Parathyroid adenoma (tissue), 2 donors: ENCODE measurements around the gene RGS16.

ENCODE experiments used
- H2AFZ ChIP-seq: fragments of 300-600 bp; sonication (generic); one replicate; pipeline ENCODE4 v1.7.0; 2017; ENCODE audit warnings: antibody characterized with exemption, mild to moderate bottlenecking
- H3K27ac ChIP-seq: fragments of 300-600 bp; sonication (generic); one replicate; pipeline ENCODE4 v1.7.0; 2017
- H3K27me3 ChIP-seq: fragments of 300-600 bp; sonication (generic); one replicate; pipeline ENCODE4 v1.7.0; 2017; ENCODE audit warnings: low read length; ENCODE audit not compliant: control insufficient read depth, insufficient read depth
- H3K36me3 ChIP-seq: fragments of 300-600 bp; sonication (generic); one replicate; pipeline ENCODE4 v1.7.0; 2017; ENCODE audit warnings: low read length; ENCODE audit not compliant: control insufficient read depth, insufficient read depth
- H3K4me1 ChIP-seq: fragments of 300-600 bp; sonication (generic); one replicate; pipeline ENCODE4 v1.7.0; 2017; ENCODE audit warnings: control low read depth
- H3K4me2 ChIP-seq: fragments of 300-600 bp; sonication (generic); one replicate; pipeline ENCODE4 v1.7.0; 2017; ENCODE audit warnings: low read length
- H3K4me3 ChIP-seq: fragments of 300-600 bp; sonication (generic); one replicate; pipeline ENCODE4 v1.7.0; 2017; ENCODE audit warnings: low read depth, low read length
- H3K79me2 ChIP-seq: fragments of 300-600 bp; sonication (generic); one replicate; pipeline ENCODE4 v1.7.0; 2017; ENCODE audit warnings: control low read depth
- H3K9ac ChIP-seq: fragments of 300-600 bp; sonication (generic); one replicate; pipeline ENCODE4 v1.7.0; 2017; ENCODE audit warnings: mild to moderate bottlenecking
- H3K9me3 ChIP-seq: fragments of 300-600 bp; sonication (generic); one replicate; pipeline ENCODE4 v1.7.0; 2017; ENCODE audit warnings: low read length; ENCODE audit not compliant: control insufficient read depth
- TF ChIP-seq, protein P1 (sequence below): fragments of 300-600 bp; sonication (generic); IDR thresholded peaks from one replicate; pipeline ENCODE4 v1.7.0; 2017; ENCODE audit warnings: antibody characterized with exemption, mild to moderate bottlenecking
- donor health status: primary hyperparathyroidism.

Gene RGS16

DNA sequence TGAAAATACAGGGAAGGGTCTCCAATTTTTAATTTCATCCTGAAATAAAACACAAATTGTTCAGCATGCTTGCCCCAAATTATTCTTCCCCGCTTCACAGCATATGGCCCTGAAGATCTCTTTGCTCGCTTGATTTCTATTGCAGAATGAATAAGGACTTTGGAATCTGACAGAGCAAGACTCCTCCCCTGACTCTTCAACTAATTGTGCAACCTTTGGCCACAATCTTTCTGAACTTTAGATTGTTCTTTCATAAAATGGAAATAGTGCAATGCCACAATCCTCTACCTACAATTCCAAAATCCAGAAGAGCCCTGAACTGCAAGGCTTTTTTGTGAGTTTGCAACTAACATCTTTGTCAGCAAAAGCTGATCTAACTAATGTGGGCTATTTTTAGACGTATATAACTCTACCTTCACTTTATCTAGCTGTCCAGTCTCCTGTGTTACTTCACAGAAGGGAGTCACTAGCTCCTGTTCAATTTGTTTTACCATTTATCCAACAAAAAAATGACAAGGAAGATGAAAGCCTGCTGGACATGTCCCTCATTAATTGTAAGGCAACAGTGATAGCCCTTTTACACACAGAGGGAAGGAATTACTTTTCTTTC, 28.5 kb downstream of the RGS16 start:
- no peak overlapping the region for H3K27ac ChIP-seq
- no peaks in the 10 kb centered on the region for H3K36me3 ChIP-seq
- no peaks in the 10 kb centered on the region for H3K27me3 ChIP-seq
- TF ChIP-seq, protein P1, sequence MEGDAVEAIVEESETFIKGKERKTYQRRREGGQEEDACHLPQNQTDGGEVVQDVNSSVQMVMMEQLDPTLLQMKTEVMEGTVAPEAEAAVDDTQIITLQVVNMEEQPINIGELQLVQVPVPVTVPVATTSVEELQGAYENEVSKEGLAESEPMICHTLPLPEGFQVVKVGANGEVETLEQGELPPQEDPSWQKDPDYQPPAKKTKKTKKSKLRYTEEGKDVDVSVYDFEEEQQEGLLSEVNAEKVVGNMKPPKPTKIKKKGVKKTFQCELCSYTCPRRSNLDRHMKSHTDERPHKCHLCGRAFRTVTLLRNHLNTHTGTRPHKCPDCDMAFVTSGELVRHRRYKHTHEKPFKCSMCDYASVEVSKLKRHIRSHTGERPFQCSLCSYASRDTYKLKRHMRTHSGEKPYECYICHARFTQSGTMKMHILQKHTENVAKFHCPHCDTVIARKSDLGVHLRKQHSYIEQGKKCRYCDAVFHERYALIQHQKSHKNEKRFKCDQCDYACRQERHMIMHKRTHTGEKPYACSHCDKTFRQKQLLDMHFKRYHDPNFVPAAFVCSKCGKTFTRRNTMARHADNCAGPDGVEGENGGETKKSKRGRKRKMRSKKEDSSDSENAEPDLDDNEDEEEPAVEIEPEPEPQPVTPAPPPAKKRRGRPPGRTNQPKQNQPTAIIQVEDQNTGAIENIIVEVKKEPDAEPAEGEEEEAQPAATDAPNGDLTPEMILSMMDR = no peak
- no peaks in the 10 kb centered on the region for H3K79me2 ChIP-seq
- no peaks in the 10 kb centered on the region for H3K9me3 ChIP-seq
- H3K4me1 ChIP-seq = no peaks in the 10 kb centered on the region
- no peak overlapping the region for H2AFZ ChIP-seq
- H3K4me2 ChIP-seq = no peak overlapping the region
- H3K9ac ChIP-seq = no peak overlapping the region
- H3K4me3 ChIP-seq = no peak overlapping the region

DNA sequence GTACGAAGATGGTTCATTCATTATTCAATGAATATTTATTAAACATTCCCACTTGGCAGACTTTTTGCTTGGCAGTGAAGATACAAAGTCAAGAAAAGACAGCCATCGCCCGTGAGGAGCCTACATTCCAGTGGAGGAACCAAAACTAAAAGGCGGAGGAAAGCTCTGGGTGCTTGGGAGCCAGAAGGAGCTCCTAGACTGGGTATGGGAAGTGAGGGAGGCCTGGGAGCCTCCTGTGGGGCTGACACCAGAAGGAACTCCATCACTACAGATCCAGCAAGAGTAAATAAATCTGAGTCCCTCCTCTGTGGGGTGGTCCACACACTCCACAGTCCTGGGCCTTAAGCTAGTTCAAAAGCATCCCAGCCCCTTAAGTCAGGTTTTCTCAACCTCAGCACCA, 30.0 kb downstream of the RGS16 start:
- no peaks in the 10 kb centered on the region for H3K27me3 ChIP-seq

DNA sequence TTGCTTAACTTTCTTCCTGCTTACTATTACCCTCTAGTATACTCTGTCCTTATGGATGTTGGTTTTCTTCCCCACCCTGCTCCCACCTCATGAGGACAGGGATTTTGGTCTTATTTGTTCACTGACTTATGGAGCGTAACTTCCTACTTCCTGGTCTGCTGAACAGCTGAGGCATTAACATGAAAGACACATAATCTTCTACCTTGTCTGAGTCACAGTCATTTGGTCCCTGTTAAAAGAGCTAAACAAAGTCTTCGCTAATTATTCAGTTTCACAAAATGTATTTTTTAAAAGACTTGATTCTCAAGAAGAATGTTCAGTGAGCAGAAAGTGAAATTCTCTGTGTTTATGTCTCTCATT, 33.6 kb downstream of the RGS16 start:
- H3K36me3 ChIP-seq = no peaks in the 10 kb centered on the region
- H3K79me2 ChIP-seq = no peaks in the 10 kb centered on the region
- H3K9me3 ChIP-seq = no peaks in the 10 kb centered on the region
- H3K4me2 ChIP-seq = no peak overlapping the region
- no peaks in the 10 kb centered on the region for H3K27me3 ChIP-seq
- no peak overlapping the region for H3K9ac ChIP-seq
- no peak overlapping the region for H3K27ac ChIP-seq
- H2AFZ ChIP-seq = no peak overlapping the region
- TF ChIP-seq, protein P1 = no peak
- H3K4me1 ChIP-seq = no peaks in the 10 kb centered on the region
- no peak overlapping the region for H3K4me3 ChIP-seq

More for the DNA sequence above, 30.0 kb downstream of the RGS16 start:
- Histone ChIP-seq H2AFZ (no peak overlapping the region), H3K9me3 (no peaks in the 10 kb centered on the region), H3K27ac (no peak overlapping the region), H3K9ac (no peak overlapping the region), H3K79me2 (no peaks in the 10 kb centered on the region), H3K4me2 (no peak overlapping the region), H3K36me3 (no peaks in the 10 kb centered on the region), H3K4me1 (no peaks in the 10 kb centered on the region), H3K4me3 (no peak overlapping the region)
- TF ChIP-seq, protein P1 = no peak

DNA sequence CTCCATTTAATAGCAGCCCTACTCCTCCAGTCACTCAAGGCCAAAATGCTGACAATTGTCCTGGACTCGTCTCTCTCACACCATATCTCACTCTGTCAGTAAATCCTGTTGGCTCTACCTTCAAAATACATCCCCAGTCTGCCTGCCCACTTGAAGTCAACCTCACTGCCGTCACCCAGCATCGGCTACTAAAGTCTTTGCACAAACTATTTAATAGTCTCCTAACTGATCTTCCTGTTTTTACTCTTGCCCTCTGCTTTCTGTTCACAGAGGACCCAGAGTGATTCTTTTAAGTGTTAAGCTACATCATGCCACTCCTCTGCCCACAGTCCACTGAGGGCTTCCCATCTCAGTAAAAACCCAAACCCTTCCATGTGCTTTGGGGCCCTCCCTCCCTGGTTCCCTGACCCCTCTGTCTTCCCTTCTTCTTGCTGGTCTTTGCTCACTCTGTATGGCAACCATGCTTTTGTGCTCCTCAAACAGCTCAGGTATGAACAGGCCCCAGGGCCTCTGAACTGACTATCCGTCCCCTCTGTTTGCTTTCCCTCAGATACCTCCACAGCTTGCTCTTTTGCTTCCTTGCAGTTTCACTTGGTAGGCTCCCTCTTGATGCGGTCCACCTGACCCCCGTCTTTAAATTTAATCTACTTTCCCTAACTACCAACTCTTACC, 34.1 kb downstream of the RGS16 start:
- no peaks in the 10 kb centered on the region for H3K79me2 ChIP-seq
- no peaks in the 10 kb centered on the region for H3K4me1 ChIP-seq

More for the DNA sequence above, 34.1 kb downstream of the RGS16 start:
- Histone ChIP-seq H3K9ac (no peak overlapping the region), H3K4me2 (no peak overlapping the region), H3K27ac (no peak overlapping the region), H3K4me3 (no peak overlapping the region), H3K36me3 (no peaks in the 10 kb centered on the region), H2AFZ (no peak overlapping the region), H3K27me3 (no peaks in the 10 kb centered on the region), H3K9me3 (no peaks in the 10 kb centered on the region)
- TF ChIP-seq, protein P1 = no peak
